GM19240 (cell line): ENCODE data around the gene ELMO1.

Source experiments
- DNase-seq: peaks from one replicate; pipeline ENCODE4 v3.0.0; 2011; ENCODE audit warnings: low spot score; ENCODE audit not compliant: insufficient read length

Gene ELMO1

GRCh38 chr7:37225285-37225969, 223.2 kb downstream of the ELMO1 start:
- DNase-seq, result no peak

- no peak for DNase-seq
These were observed 223.9 kb downstream of the ELMO1 start for GRCh38 chr7:37224746-37225145.

- DNase-seq, result no peak
These were observed 228.0 kb downstream of the ELMO1 start for GRCh38 chr7:37220664-37221063.

- no peak for DNase-seq
These were observed 229.7 kb downstream of the ELMO1 start for GRCh38 chr7:37218956-37219355.

- no peak for DNase-seq
These were observed 231.7 kb downstream of the ELMO1 start for GRCh38 chr7:37216923-37217322.

- no peak for DNase-seq
These were observed 232.4 kb downstream of the ELMO1 start for GRCh38 chr7:37216156-37216852.

- DNase-seq, result no peak
These were observed 233.3 kb downstream of the ELMO1 start for GRCh38 chr7:37215290-37215923.

- no peak for DNase-seq
These were observed 236.1 kb downstream of the ELMO1 start for GRCh38 chr7:37212556-37212955.

GRCh38 chr7:37212051-37212450, 236.6 kb downstream of the ELMO1 start:
- DNase-seq, result no peak

- DNase-seq, result no peak
These were observed 237.4 kb downstream of the ELMO1 start for GRCh38 chr7:37211097-37211880.

GRCh38 chr7:37209195-37209594, 239.5 kb downstream of the ELMO1 start:
- DNase-seq, result no peak

GRCh38 chr7:37208528-37208927, 240.1 kb downstream of the ELMO1 start:
- DNase-seq, result peak; percentile 15

GRCh38 chr7:37206192-37206591, 242.5 kb downstream of the ELMO1 start:
- no peak for DNase-seq

GRCh38 chr7:37205451-37205850, 243.2 kb downstream of the ELMO1 start:
- no peak for DNase-seq

- no peak for DNase-seq
These were observed 246.8 kb downstream of the ELMO1 start for GRCh38 chr7:37201876-37202198.

- peak; percentile 14 for DNase-seq
These were observed 247.4 kb downstream of the ELMO1 start for GRCh38 chr7:37201003-37201875.

GRCh38 chr7:37198906-37199485, 249.7 kb downstream of the ELMO1 start:
- DNase-seq, result peak; percentile 36

GRCh38 chr7:37198041-37198905, 250.4 kb downstream of the ELMO1 start:
- DNase-seq, result no peak

GRCh38 chr7:37197108-37197507, 251.6 kb downstream of the ELMO1 start:
- no peak for DNase-seq

- no peak for DNase-seq
These were observed 252.0 kb downstream of the ELMO1 start for GRCh38 chr7:37196676-37197075.
